Fibroblast of lung (primary cell): Measurements from ENCODE around the gene CCDC30. TPM values are rescaled to one million over a fixed set of nuclear protein-coding genes. Genes with fewer than 3 reads are reported as not detected.
"Not testable (repeated sequence)": the region's sequence is repeated elsewhere in the genome, so short reads cannot be mapped to it uniquely, and the experiment has no call there.

Source experiments
- DNase-seq, 2 donors: peaks; one replicate each; pipeline versions ENCODE4 v3.0.0 to v3.0.0-alpha.2; 2010; ENCODE audit warnings: low read depth in 2 of 2
- H2AFZ ChIP-seq: 2 replicates; pipeline ENCODE4 v1.5.1; 2012; ENCODE audit warnings: low read length, control low read depth, inconsistent platforms
- H3K27ac ChIP-seq: 2 replicates; pipeline ENCODE4 v1.5.1; 2011; ENCODE audit warnings: low read length, control low read depth; ENCODE audit not compliant: insufficient read depth
- H3K27me3 ChIP-seq: 2 replicates; pipeline ENCODE4 v1.5.1; 2011; ENCODE audit warnings: mild to moderate bottlenecking, low read length; ENCODE audit not compliant: control insufficient read depth, insufficient read depth
- H3K36me3 ChIP-seq: 2 replicates; pipeline ENCODE4 v1.5.1; 2011; ENCODE audit warnings: low read length; ENCODE audit not compliant: control insufficient read depth, insufficient read depth
- H3K4me1 ChIP-seq: 2 replicates; pipeline ENCODE4 v1.5.1; 2011; ENCODE audit warnings: low read length; ENCODE audit not compliant: control insufficient read depth, insufficient read depth; ENCODE audit errors: extremely low read depth
- H3K4me2 ChIP-seq: 2 replicates; pipeline ENCODE4 v1.5.1; 2011; ENCODE audit warnings: low read length, control low read depth; ENCODE audit not compliant: insufficient read depth; ENCODE audit errors: extremely low read depth
- H3K4me3 ChIP-seq, 4 experiments: fragments of 200-600 bp in 1 of 4; sonication (generic) in 1 of 4; replicated peaks in 1 of 4; 2 replicates each; pipeline ENCODE4 v1.5.1; 2011 to 2016; ENCODE audit warnings: low read length in 4 of 4, low read depth in 3 of 4, mild to moderate bottlenecking in 3 of 4, control low read depth in 2 of 4, inconsistent platforms in 1 of 4, mixed read lengths in 1 of 4; ENCODE audit not compliant: insufficient read depth in 1 of 4; ENCODE audit errors: control extremely low read depth in 1 of 4
- H3K79me2 ChIP-seq: 2 replicates; pipeline ENCODE4 v1.5.1; 2012; ENCODE audit warnings: mild to moderate bottlenecking, low read length, inconsistent platforms; ENCODE audit not compliant: control insufficient read depth, insufficient read depth
- H3K9ac ChIP-seq: 2 replicates; pipeline ENCODE4 v1.5.1; 2011; ENCODE audit warnings: mild to moderate bottlenecking, low read length, control low read depth; ENCODE audit not compliant: insufficient read depth
- H3K9me3 ChIP-seq: 2 replicates; pipeline ENCODE4 v1.5.1; 2012; ENCODE audit warnings: low read depth, low read length; ENCODE audit not compliant: control insufficient read depth, insufficient read depth
- H4K20me1 ChIP-seq: 2 replicates; pipeline ENCODE4 v1.5.1; 2011; ENCODE audit warnings: low read length; ENCODE audit not compliant: control insufficient read depth, insufficient read depth; ENCODE audit errors: extremely low read depth
- EZH2 ChIP-seq: IDR thresholded peaks from 2 replicates; pipeline ENCODE4 v1.5.1; 2012; ENCODE audit warnings: low read length, control low read depth, mild to moderate bottlenecking; ENCODE audit errors: missing control alignments
- polyA plus RNA-seq, 2 donors: library from polyadenylated mRNA; depleted of rRNA in 1 of 2; stranded (reverse) in 1 of 2; unstranded in 1 of 2; fragments of >200 nt; gene quantifications; 2 replicates each; pipeline ENCODE4 v1.2.1, GENCODE V29; 2011 to 2012; ENCODE audit warnings: missing spikeins in 1 of 2
- total RNA-seq: library from RNA; depleted of rRNA; stranded (reverse); fragments of >200 nt; gene quantifications from 2 replicates; pipeline ENCODE4 v1.2.1, GENCODE V29; 2014
- TF ChIP-seq, protein P1 (sequence below), 2 donors: IDR thresholded peaks in 1 of 2; conservative IDR thresholded peaks in 1 of 2; 1 replicate in 1 of 2; 2 replicates in 1 of 2; pipeline ENCODE4 v1.5.1; 2011 to 2012; ENCODE audit warnings: low read length in 2 of 2, control low read depth in 1 of 2, inconsistent platforms in 1 of 2, low read depth in 1 of 2, mild to moderate bottlenecking in 1 of 2

CCDC30 gene
- total and polyA plus RNA-seq, 2 donors (not counting 1 experiment from before 2014, with no cell fraction given), result 0.56 to 1.3 TPM

DNA sequence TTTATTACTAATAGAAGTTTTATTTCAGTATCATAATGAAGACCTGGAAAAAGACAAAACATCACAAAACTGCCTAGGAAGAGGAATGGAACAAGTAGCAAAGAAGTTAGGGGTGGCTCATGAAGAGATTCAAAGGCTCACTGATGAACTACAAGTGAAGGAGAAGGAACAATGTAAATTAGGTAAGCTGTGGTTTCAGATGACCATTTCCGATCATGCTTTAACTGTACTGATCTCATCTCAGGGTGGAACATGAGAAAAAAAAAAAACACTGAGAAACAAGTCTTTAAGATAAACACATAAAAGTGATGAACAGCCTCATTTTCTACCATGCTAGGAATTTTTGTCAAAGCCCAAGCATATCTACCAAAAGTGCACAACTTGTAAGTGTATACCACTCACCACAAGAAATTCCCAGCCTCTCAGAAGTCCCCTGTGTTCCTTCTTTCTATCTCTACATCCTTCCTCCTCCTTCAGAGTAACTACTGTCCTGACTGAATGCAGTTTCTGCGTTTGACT is 19.6 kb downstream of the CCDC30 start:
- H2AFZ ChIP-seq, result no peak overlapping the region
- H3K79me2 ChIP-seq, result no peaks in the 10 kb centered on the region
- H3K36me3 ChIP-seq, result no peaks in the 10 kb centered on the region
- H3K9me3 ChIP-seq, result no peaks in the 10 kb centered on the region
- TF ChIP-seq, protein P1, sequence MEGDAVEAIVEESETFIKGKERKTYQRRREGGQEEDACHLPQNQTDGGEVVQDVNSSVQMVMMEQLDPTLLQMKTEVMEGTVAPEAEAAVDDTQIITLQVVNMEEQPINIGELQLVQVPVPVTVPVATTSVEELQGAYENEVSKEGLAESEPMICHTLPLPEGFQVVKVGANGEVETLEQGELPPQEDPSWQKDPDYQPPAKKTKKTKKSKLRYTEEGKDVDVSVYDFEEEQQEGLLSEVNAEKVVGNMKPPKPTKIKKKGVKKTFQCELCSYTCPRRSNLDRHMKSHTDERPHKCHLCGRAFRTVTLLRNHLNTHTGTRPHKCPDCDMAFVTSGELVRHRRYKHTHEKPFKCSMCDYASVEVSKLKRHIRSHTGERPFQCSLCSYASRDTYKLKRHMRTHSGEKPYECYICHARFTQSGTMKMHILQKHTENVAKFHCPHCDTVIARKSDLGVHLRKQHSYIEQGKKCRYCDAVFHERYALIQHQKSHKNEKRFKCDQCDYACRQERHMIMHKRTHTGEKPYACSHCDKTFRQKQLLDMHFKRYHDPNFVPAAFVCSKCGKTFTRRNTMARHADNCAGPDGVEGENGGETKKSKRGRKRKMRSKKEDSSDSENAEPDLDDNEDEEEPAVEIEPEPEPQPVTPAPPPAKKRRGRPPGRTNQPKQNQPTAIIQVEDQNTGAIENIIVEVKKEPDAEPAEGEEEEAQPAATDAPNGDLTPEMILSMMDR (conservative IDR thresholded peaks at IDR 0.05 in 1 of 2, IDR thresholded peaks at IDR 0.05 in 1 of 2; ENCODE audit: low read depth in 1 of 2, low read length in 2 of 2), result no peak
- no peak for TF ChIP-seq EZH2
- no peak overlapping the region for H3K4me2 ChIP-seq
- DNase-seq, result peak in 1 of 2 donors; percentile 10
- H3K4me3 ChIP-seq, result no peak overlapping the region
- H4K20me1 ChIP-seq, result no peaks in the 10 kb centered on the region
- H3K4me1 ChIP-seq, result peaks cover 3% of the 10 kb centered on the region
- H3K27me3 ChIP-seq, result no peaks in the 10 kb centered on the region
- no peak overlapping the region for H3K9ac ChIP-seq
- no peak overlapping the region for H3K27ac ChIP-seq

DNA sequence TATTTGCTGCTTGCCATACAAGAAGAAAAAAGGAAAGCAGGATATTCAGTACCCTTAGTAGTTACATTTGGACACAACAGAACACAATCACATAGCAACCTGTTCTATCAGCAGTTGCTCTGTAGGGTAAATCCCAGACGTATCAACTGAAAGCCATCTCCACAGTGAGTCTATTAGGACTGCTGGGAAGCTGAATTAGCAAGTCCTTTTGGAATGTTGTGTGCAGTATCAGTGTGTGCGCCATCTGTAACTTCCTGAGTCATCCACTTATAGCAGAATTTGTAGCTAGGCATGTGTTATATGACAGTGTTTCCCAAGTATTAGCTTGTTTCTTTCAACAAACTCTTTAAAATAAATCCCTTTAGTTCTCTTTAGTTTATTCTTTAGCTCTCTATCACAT is 21.3 kb downstream of the CCDC30 start:
- H3K27ac ChIP-seq, result peak overlapping the region; percentile 26
- H2AFZ ChIP-seq, result no peak overlapping the region
- H3K9ac ChIP-seq, result no peak overlapping the region

DNA sequence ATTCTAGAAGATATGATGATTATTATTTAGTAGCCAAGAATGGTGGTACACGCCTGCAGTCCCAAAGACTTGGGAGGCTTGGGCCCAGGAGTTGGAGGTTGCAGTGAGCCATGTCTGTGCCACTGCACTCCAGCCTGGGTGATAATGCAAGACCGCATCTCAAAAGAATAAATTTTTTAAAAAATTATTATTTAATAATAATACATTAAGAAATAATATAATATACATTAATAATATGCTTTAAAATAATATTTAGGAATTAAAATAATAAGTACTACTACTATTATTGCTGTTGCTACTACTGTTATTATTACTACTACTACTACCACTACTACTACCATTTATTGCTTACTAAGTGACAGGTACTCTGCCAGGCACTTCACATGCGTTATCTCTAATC is 27.2 kb downstream of the CCDC30 start:
- Histone ChIP-seq H4K20me1 (no peaks in the 10 kb centered on the region), H3K9ac (no peak overlapping the region), H2AFZ (no peak overlapping the region), H3K27ac (no peak overlapping the region), H3K9me3 (no peaks in the 10 kb centered on the region), H3K36me3 (no peaks in the 10 kb centered on the region), H3K27me3 (no peaks in the 10 kb centered on the region), H3K4me3 (no peak overlapping the region), H3K4me2 (no peak overlapping the region), H3K79me2 (no peaks in the 10 kb centered on the region), H3K4me1 (no peaks in the 10 kb centered on the region)
- TF ChIP-seq, protein P1 (conservative IDR thresholded peaks at IDR 0.05 in 1 of 2, IDR thresholded peaks at IDR 0.05 in 1 of 2; ENCODE audit: low read depth in 1 of 2, low read length in 2 of 2), result no peak
- TF ChIP-seq EZH2, result no peak
- no peak for DNase-seq

More for the DNA sequence above, 21.3 kb downstream of the CCDC30 start:
- peak; percentile 76 to 96 for DNase-seq
- Histone ChIP-seq H3K4me2 (no peak overlapping the region), H3K4me3 (no peak overlapping the region), H3K79me2 (no peaks in the 10 kb centered on the region), H3K36me3 (no peaks in the 10 kb centered on the region), H3K9me3 (no peaks in the 10 kb centered on the region), H4K20me1 (no peaks in the 10 kb centered on the region), H3K27me3 (no peaks in the 10 kb centered on the region), H3K4me1 (peaks cover 3% of the 10 kb centered on the region)
- no peak for TF ChIP-seq EZH2
- TF ChIP-seq, protein P1 (conservative IDR thresholded peaks at IDR 0.05 in 1 of 2, IDR thresholded peaks at IDR 0.05 in 1 of 2; ENCODE audit: low read depth in 1 of 2, low read length in 2 of 2), result no peak

DNA sequence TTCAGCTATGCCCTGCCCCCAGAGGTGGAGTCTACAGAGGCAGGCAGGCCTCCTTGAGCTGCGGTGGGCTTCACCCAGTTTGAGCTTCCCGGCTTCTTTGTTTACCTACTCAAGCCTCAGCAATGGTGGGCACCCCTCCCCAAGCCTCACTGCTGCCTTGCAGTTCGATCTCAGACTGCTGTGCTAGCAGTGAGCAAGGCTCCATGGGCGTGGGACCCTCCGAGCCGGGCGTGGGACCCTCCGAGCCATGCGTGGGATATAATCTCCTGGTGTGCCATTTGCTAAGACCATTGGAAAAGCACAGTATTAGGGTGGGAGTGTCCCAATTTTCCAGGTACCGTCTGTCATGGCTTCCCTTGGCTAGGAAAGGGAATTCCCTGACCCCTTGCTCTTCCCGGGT is 38.9 kb downstream of the CCDC30 start:
- H2AFZ ChIP-seq, H4K20me1 ChIP-seq, H3K4me2 ChIP-seq, H3K4me3 ChIP-seq, H3K79me2 ChIP-seq, H3K36me3 ChIP-seq, H3K27ac ChIP-seq, H3K27me3 ChIP-seq, H3K9ac ChIP-seq, H3K4me1 ChIP-seq, DNase-seq, H3K9me3 ChIP-seq: not testable (repeated sequence)
